GM18508 (cell line): ENCODE data around the gene CFAP45.
"Not testable (repeated sequence)": the region's sequence is repeated elsewhere in the genome, so short reads cannot be mapped to it uniquely, and the experiment has no call there.

ENCODE experiments used
- ATAC-seq: cut with Tn5 transposase; IDR thresholded peaks from one replicate; pipeline ENCODE4 v1.9.1; 2021; ENCODE audit warnings: moderate number of reproducible peaks; ENCODE audit not compliant: insufficient read depth, unreplicated experiment

CFAP45 gene

GRCh38 chr1:159913451-159914192, 13.7 kb upstream of the CFAP45 start:
- ATAC-seq: no peak

GRCh38 chr1:159911326-159912070, 11.5 kb upstream of the CFAP45 start:
- no peak for ATAC-seq

DNA sequence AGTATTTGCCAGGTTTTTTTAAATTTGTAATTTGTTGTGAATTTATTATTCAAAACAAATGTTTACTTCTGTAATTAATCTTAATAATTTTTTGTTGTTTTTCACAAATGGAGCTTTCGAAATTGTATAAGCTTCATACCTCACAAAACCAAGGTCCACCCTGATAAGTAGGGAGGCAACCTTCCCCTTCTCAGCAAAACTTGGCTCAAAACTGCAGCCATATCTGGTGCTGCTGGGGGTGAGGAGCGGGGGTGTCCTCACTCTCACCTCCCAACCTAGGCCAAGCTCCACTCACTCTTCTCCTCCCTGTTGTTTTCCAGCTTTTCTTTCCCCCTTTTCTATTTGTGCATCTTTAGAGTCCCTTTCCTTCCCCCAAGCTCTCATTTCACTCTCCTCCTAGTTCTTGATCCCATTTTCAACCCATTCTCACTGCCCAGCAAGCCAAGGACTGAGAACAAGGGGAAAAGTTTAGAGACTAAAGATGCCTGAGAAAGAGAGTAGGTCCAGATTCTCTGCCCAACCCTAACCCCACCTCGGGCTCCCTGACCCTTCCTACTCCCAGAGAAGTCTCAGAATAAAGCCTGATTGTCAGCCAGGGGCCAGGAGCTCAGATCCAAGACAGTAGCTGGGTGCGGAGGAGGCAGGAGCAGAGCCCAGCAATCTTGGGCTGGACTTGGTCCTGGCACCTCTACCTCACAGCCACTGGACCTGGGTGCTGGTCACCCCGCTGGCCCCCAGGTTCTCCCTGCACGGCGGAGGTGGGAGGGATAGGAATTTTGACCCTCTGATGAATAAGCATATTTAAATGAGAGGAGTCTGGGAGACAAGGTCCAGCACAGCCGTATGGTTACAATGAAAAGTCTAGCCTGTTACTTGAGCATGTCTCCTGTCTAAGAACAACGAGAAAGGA, 8.3 kb upstream of the CFAP45 start:
- ATAC-seq: no peak

DNA sequence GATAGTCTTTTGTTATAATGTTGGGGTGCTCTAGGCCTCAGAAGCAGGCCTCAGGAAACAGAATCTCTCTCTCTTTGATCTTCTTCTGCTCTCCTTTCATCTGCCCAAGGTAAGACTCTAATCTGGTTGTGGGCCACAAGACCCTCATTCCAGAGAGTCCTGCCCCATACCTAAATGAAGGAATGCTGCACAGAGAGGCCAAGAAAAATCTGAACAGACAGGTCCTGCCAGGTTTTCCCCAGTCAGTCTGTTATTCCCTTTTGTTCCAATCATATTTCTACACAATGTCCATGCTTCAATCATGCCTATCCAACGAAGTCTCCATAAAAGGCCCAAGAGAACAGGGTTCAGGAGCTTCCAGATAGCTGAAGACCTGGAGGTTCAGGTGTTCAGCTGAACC, 7.0 kb upstream of the CFAP45 start:
- ATAC-seq: no peak

GRCh38 chr1:159904036-159904435, 4.1 kb upstream of the CFAP45 start:
- not testable (repeated sequence) for ATAC-seq

DNA sequence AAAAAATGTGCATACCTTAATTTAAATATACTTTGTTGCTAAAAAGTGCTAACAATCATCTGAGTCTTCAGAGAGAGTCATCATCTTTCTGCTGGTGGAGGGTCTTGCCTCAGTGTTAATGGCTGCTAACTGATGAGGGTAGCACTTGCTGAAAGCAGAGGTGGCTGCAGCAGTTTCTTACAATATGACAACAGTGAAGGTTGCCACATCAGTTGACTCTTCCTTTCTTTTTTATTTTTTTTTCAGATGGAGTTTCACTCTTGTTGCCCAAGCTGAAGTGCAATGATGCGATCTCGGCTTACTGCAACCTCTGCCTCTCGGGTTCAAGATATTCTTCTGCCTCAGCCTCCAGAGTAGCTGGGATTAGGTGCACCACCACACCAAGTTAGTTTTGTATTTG, 2.6 kb upstream of the CFAP45 start:
- ATAC-seq: no peak

DNA sequence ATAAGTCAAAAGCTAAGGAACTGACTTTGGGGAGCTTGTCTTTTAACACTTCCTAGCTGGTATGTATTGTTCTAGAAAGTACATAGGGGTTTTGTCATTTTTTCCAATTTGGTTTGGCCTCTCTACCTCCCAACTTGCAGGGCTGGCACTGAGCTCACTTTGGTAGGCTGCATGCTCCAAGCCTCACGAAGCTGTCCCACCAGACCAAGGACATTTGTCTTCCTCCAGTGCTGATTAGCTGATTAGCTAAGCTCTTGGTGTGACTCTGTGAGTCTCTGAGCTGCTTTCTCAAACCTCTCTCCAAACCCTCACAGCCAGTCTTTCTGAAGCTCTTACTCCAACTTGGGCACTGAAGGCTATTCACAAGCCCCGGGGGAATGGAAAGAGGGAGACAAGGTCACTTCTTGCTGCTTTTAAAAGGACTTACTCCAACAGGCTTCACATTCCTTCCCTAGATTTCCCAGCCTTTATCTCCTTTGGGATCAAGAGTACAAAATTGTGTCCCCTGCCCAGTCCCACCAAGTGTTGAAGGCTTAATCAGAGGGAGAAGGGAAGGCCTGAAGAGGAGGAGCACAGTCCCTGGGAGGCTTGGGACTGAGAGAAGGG, 893 bp upstream of the CFAP45 start:
- ATAC-seq: no peak

DNA sequence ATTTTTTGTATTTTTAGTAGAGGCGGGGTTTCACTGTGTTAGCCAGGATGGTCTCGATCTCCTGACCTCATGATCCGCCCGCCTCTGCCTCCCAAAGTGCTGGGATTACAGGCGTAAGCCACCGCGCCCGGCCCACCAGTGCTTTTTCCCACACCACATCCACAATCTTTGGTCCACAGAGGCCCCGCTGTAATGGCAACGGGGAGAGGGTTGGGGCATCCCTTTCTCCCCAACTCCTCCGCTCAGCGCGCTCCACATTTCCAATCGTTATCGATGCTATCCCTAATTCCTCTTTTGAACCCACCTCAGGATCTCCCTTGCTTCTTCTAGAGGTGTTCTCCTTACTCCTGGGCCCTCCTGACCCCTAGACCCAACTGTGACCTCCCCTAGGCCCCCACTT, 331 bp downstream of the CFAP45 start:
- ATAC-seq: not testable (repeated sequence)

DNA sequence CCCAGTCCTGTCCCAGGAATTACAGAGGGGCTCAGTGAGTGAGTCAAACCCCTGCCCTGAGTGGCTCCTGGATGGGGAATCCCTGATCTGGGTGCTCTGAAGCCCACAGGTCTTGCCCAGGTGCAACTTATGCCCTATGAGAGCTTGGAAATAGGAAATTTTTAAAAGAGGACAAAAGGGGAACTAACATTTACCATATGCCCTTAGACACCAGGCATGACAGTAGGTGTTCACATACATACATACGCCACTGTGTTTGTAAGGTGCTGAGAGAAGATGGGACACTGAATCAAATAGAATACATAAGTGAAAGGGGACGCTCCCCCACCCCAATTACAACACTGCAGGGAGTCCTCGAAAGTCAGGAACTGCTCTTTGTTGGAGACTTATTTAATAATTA, 1.4 kb downstream of the CFAP45 start:
- ATAC-seq: no peak

- ATAC-seq: no peak
Measured at GRCh38 chr1:159897962-159898361, 2.0 kb downstream of the CFAP45 start.

DNA sequence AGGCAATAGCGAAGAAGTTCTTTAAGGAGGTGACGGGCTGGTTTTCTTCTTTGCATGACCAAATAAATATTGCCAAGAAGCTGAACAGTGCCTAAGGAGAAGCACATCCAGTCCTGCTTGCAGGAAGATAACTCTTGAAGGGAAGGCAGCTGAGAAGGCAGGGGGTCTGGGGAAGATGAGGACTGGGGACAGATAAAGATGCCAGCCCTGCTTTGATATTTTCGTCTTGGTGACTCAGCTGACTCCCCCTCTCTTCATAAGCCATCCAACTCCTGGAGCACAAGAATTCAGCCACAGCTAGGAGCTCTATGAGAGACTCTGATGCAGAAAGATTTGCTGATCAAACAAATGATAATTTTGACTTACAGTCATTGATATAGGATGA, 3.4 kb downstream of the CFAP45 start:
- no peak for ATAC-seq

DNA sequence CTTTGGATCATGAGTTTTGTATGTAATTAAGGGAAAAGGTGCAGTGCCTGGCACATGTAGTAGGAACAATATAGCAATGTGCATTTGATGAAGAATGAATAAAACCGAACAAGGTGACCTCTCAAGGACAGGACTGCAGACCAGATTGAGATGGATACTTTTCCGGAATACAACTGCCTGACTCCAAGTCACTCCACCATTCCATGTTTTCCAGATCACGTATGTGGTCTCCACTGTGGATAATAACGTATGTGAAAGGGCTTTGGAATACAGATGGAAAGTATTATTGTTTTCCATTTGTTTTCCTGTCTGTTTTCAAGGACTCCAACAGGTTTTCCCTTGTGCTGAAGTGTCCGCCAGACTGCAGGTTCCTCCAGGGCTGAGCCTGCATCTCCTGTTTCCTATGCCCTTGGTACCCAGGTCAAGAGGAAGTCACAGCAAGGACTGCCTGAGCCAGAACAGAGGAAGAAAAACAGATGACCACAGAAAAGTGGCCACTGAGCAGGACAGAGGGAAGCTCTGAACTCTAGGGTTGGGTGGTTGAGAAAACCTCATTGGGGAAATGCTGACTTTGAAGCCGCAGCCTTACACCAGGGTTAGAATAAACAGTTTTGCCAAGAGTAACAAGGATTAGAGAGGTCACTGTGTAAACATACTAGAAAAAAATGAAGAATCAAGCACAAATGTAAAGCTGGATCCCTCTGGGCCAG, 4.0 kb downstream of the CFAP45 start:
- ATAC-seq: no peak

DNA sequence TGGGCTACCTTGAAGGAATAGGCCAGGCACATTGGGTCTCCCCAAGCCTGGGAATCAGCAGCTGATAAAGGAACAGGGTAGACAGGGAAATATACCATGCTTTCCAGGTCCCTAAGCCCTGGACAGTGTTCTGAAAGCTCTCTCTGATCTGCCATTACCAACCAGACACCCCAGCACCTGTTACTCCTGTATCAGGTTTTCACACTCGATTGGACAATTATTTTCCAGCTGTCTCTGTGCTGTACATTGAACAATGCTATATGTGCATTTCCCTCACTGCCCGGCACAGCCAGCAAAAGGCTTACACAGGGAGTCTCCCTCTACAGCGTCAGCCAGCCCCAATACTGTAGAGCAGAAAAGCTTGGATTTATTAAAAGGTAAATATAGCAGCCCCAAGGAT, 4.7 kb downstream of the CFAP45 start:
- no peak for ATAC-seq

- ATAC-seq: no peak
Measured at GRCh38 chr1:159892944-159893343, 7.0 kb downstream of the CFAP45 start.

DNA sequence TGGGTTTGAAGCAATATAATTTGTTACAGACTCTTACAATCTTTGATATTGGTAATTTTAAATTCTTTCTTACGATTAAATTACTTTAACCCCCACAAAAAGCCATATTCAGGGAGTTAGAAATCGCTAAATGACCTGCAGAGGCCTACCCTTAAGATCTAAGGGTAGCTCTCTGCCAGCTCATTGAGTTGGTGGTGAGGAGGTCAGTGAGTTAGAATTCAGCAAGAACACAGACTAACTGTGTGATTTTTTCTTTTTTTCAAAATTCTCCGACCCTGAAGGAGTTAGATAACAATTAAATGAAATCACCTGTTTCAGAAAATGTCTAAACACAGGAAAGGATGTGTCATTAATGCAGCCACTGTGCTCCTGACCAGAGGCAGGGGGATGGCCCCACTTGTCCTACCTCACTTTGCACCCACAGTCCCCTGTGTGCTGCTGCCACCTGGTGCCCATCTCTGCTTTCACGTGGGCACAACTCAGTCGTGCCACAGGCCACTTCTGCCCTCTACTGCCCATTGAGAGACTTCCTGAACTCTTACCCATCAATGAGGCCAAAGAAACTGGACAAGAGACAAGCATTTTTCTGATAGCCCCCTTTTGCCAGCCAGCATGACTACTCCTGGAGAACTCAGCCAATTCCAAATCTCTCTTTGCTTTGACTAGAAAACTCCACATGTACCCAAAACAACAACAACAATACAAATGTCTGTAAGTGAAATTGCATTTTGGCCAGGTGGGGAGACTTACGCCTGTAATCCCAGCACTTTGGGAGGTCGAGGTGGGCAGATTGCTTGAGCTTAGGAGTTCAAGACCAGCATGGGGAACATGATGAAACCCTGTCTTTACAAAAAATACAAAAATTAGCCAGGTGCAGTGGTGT, 8.4 kb downstream of the CFAP45 start:
- peak; percentile 56 for ATAC-seq

DNA sequence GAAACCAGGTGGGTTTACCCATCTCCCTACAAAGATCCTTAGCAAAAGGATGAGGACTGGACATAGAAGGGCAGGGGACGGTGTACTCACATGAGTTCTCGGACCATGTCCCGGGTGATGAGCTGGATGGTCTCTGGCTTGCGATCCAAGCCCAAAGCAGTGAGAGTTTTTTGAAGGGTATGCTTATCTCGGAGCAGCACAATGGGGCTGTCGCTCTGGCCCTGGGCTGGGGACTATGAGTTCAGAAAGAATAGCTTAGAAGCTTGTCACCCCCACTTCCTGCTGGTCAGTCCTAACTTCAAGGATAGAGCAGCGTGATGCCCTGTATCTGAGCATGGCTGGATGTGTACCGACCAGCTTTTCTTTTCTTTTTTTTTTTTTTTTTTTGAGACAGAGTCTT, 9.6 kb downstream of the CFAP45 start:
- no peak for ATAC-seq

DNA sequence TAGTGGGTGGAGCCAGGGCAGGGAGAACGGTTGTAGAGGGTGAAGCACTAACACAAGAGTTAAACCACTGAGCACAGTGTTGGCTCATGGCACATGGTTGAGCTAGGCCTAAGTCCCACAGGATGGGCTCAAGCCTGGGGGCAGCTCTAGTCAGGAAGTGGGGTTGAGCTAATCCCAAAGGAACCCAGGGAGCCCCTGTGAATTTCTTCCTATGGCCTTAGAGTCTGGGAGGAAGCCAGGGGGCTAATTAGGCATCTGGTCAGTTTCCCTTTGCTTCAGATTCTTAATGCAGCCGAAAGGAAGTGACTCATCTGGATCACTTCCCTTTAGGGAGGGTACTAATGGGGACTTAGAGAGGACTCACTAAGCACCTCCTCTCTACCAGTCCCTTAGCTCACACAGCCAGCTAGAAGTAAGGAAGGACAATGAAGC, 10.1 kb downstream of the CFAP45 start:
- ATAC-seq: peak; percentile 90

DNA sequence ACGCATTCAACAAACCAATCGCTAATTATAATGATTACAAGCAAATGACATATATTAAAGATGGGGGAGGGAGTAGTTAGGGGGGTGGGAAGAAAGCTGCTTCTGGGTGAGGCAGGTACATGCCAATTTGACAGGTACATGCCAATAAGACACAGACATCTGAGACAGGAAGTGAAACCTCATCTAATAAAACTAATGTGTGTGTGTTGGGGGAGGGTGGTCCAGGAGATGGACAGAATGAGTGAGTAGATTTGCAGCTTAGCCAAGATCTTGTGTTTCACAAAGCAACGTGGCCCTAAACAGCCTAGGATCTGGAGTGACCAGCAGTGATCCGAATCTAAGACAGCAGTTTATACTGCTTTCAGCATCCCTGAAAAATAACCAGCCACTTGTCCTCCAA, 10.8 kb downstream of the CFAP45 start:
- ATAC-seq: no peak

DNA sequence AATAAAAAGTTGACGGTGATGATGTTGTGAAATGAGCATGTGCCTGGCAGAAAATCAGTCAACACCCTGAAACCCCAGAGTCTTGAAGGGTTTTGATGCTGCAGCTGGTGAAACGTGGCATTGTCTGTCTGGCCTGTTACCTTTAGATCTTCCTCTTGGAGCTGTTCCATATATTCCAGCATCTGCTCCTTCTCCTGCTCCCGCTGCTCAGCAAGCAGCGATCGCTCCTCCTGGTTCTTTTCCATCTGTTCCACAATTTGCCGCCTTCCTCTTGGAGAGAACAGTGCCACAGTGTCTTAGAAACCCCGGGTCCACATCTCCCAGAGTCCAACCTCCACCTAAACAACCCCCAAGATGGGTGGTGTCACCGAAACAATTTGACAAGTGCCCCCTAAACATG, 15.7 kb downstream of the CFAP45 start:
- no peak for ATAC-seq
